Dedifferentiated amniotic fluid mesenchymal stem cell (primary cell): Measurements from ENCODE around the gene LETMD1.
"Not testable (repeated sequence)": the region's sequence is repeated elsewhere in the genome, so short reads cannot be mapped to it uniquely, and the experiment has no call there.

Source experiments
- DNase-seq: peaks from one replicate; pipeline ENCODE4 v3.0.0-alpha.2; 2016; ENCODE audit errors: extremely low spot score

The LETMD1 gene

GRCh38 chr12:51077930-51078329 is 29.8 kb downstream of the LETMD1 start:
- DNase-seq = no peak

- DNase-seq = not testable (repeated sequence)
These were observed 30.2 kb downstream of the LETMD1 start for GRCh38 chr12:51078346-51078745.

- DNase-seq = not testable (repeated sequence)
These were observed 30.7 kb downstream of the LETMD1 start for GRCh38 chr12:51078866-51079265.

GRCh38 chr12:51080136-51080535 is 32.0 kb downstream of the LETMD1 start:
- DNase-seq = no peak

- DNase-seq = no peak
These were observed 33.3 kb downstream of the LETMD1 start for GRCh38 chr12:51081421-51081820.

- DNase-seq = peak; percentile 37
These were observed 34.5 kb downstream of the LETMD1 start for GRCh38 chr12:51082561-51083125.

- DNase-seq = peak; percentile 95
These were observed 35.2 kb downstream of the LETMD1 start, which contains the start of gene CSRNP2 for GRCh38 chr12:51083126-51083833. TSS of gene CSRNP2 (minus strand) at chr12:51083596. CDS start at chr12:51076561, 7,035 bp downstream.

GRCh38 chr12:51085757-51086156 is 37.6 kb downstream of the LETMD1 start:
- no peak for DNase-seq

- no peak for DNase-seq
These were observed 38.8 kb downstream of the LETMD1 start for GRCh38 chr12:51086933-51087332.

- DNase-seq = no peak
These were observed 39.7 kb downstream of the LETMD1 start for GRCh38 chr12:51087818-51088217.

GRCh38 chr12:51090705-51091229 is 42.6 kb downstream of the LETMD1 start:
- no peak for DNase-seq

GRCh38 chr12:51098611-51099010 is 50.5 kb downstream of the LETMD1 start:
- DNase-seq = no peak

GRCh38 chr12:51103977-51104376 is 55.9 kb downstream of the LETMD1 start:
- no peak for DNase-seq

- DNase-seq = no peak
These were observed 60.0 kb downstream of the LETMD1 start for GRCh38 chr12:51108136-51108535.
